Stomach (tissue), 4 donors: ENCODE results near the gene NCAPH2.

ENCODE experiments used
- EP300 ChIP-seq: sonication (generic); formaldehyde crosslinking; IDR thresholded peaks from one replicate; pipeline ENCODE4 v1.6.1; 2017; ENCODE audit warnings: antibody characterized with exemption
- POLR2A ChIP-seq, 4 donors: fragments of 450-650 bp; IDR thresholded peaks; one replicate each; pipeline ENCODE4 v1.6.1; 2016; ENCODE audit warnings: antibody characterized with exemption in 4 of 4, control low read depth in 2 of 4, mild to moderate bottlenecking in 1 of 4, moderate library complexity in 1 of 4
- POLR2AphosphoS5 ChIP-seq, 3 donors: sonication (generic); formaldehyde crosslinking; IDR thresholded peaks; one replicate each; pipeline ENCODE4 v1.6.1; 2016; ENCODE audit warnings: antibody characterized with exemption in 3 of 3
- TF ChIP-seq, protein P1 (sequence below), 7 experiments: fragments of 450-650 bp in 4 of 7; fragments of 200-600 bp in 3 of 7; sonication (generic) in 3 of 7; IDR thresholded peaks; one replicate each; pipeline ENCODE4 v1.5.1; 2016 to 2019; ENCODE audit warnings: antibody characterized with exemption in 7 of 7, control low read depth in 2 of 7, mild to moderate bottlenecking in 1 of 7

DNA sequence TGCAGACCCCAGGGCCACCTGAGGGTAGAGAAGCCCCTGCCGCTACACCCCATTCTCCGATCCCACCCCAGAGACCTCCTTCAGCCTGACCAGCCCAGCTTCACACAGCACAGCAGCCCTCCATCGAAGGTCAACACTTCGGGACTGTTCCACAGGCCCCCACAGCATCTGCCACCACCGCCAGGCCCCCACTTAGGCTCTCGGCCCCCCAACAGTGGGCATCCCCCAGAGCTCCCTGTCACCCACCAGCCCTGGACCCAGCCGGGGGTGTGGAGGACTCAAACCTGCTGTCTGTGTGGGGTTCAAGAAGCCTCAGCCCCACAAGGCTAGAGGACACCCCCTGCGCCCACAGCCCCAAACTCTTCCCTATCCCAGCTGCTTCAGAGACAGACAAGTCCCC lies 39.4 kb upstream of the NCAPH2 start:
- TF ChIP-seq, protein P1, sequence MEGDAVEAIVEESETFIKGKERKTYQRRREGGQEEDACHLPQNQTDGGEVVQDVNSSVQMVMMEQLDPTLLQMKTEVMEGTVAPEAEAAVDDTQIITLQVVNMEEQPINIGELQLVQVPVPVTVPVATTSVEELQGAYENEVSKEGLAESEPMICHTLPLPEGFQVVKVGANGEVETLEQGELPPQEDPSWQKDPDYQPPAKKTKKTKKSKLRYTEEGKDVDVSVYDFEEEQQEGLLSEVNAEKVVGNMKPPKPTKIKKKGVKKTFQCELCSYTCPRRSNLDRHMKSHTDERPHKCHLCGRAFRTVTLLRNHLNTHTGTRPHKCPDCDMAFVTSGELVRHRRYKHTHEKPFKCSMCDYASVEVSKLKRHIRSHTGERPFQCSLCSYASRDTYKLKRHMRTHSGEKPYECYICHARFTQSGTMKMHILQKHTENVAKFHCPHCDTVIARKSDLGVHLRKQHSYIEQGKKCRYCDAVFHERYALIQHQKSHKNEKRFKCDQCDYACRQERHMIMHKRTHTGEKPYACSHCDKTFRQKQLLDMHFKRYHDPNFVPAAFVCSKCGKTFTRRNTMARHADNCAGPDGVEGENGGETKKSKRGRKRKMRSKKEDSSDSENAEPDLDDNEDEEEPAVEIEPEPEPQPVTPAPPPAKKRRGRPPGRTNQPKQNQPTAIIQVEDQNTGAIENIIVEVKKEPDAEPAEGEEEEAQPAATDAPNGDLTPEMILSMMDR (IDR thresholded peaks at IDR 0.05): no peak
- TF ChIP-seq POLR2A (IDR thresholded peaks at IDR 0.05): no peak
- TF ChIP-seq EP300: no peak
- TF ChIP-seq POLR2AphosphoS5 (IDR thresholded peaks at IDR 0.05): no peak
